ENCODE measurements around the gene HSD11B2. TPM values are rescaled to one million over a fixed set of nuclear protein-coding genes. Genes with fewer than 3 reads are reported as not detected.

HSD11B2 gene
- total and polyA plus RNA-seq, 2 donors (not counting 1 experiment from before 2014, with no cell fraction given), result 0.15 TPM; not detected in 1

DNA sequence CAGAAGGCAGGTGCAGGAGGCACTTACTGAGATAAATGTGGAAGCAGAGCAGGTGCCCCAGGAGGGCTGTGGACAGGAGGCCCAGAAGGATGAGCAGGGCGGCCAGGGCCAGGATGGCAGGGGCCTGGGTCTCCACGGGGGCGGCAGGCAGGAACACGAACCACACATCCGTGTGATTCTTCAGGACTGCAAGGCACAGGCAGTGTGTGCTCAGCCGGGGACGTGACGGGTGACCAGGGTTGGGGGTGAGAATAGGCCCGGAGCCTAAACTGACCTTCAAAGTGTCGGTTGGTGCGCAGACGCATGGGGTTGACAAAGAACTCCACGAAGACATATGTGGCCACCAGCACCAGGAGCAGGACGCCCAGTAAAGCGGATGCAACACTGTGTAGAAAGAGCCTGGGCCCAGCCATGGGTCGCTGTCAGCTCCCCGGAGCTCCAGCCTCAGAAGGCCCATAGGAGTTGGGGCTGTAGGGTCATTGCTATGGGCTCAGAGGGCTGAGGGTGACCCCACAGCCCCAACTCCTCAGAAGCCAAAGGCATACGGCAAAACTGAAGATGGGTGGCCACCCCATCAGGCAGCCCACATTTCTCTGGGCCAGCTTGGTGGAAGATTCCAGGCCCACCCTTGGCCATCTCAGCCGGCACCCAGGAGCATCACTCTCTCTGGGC is 32.2 kb upstream of the HSD11B2 start:
- Histone ChIP-seq H3K4me1 (ENCODE audit: control insufficient read depth, extremely low read depth, insufficient read depth, low read length) (peaks cover 13% of the 10 kb centered on the region), H3K36me3 (ENCODE audit: control insufficient read depth, insufficient read depth, low read length) (no peaks in the 10 kb centered on the region), H3K4me3 (replicated peaks in 1 of 4; ENCODE audit: control extremely low read depth in 1 of 4, insufficient read depth in 1 of 4, low read depth in 3 of 4, low read length in 4 of 4) (no peak overlapping the region), H3K9me3 (ENCODE audit: control insufficient read depth, insufficient read depth, low read depth, low read length) (no peaks in the 10 kb centered on the region), H3K79me2 (ENCODE audit: control insufficient read depth, insufficient read depth, low read length) (no peaks in the 10 kb centered on the region), H3K27ac (ENCODE audit: insufficient read depth, low read length) (no peak overlapping the region), H3K9ac (ENCODE audit: insufficient read depth, low read length) (no peak overlapping the region), H2AFZ (ENCODE audit: low read length) (no peak overlapping the region), H3K27me3 (ENCODE audit: control insufficient read depth, insufficient read depth, low read length) (peaks cover 2% of the 10 kb centered on the region), H4K20me1 (ENCODE audit: control insufficient read depth, extremely low read depth, insufficient read depth, low read length) (no peaks in the 10 kb centered on the region), H3K4me2 (ENCODE audit: extremely low read depth, insufficient read depth, low read length) (no peak overlapping the region)
- DNase-seq (ENCODE audit: low read depth in 2 of 2), result no peak
- no peak for TF ChIP-seq EZH2 (IDR thresholded peaks at IDR 0.05; ENCODE audit: low read length, missing control alignments)

DNA sequence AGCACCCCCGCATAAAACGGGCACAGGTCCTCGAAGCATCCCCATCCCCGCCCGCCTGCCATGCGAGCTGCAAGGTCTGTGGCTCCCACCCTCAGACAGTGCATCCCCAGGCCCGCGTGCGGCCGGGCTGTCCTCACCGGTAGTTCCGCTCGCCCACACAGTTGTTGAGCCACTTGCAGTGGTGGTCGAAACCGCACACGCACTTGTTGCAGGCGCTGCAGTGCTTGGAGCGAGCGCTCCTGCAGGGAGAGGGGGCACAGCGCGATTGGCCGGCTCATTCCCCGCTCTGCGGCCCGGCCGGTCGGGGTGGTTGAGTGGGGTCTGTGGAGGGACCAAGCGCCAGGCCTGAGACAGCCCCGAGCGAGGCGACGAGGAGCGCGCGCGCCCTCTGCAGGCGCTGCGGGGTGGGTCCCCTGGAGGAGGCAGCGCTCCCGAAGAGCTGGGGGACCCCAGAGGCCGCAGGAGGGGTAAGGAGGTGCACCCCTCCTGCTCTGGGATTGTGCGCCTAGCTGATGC is 31.6 kb upstream of the HSD11B2 start:
- H3K4me3 ChIP-seq (replicated peaks in 1 of 4; ENCODE audit: control extremely low read depth in 1 of 4, insufficient read depth in 1 of 4, low read depth in 3 of 4, low read length in 4 of 4), result no peak overlapping the region
- H3K9ac ChIP-seq (ENCODE audit: insufficient read depth, low read length), result no peak overlapping the region
- H3K9me3 ChIP-seq (ENCODE audit: control insufficient read depth, insufficient read depth, low read depth, low read length), result no peaks in the 10 kb centered on the region
- no peaks in the 10 kb centered on the region for H3K36me3 ChIP-seq (ENCODE audit: control insufficient read depth, insufficient read depth, low read length)
- no peaks in the 10 kb centered on the region for H4K20me1 ChIP-seq (ENCODE audit: control insufficient read depth, extremely low read depth, insufficient read depth, low read length)
- peak in 1 of 2 donors; percentile 32 for DNase-seq (ENCODE audit: low read depth in 2 of 2)
- H3K27ac ChIP-seq (ENCODE audit: insufficient read depth, low read length), result no peak overlapping the region
- H2AFZ ChIP-seq (ENCODE audit: low read length), result no peak overlapping the region
- H3K79me2 ChIP-seq (ENCODE audit: control insufficient read depth, insufficient read depth, low read length), result no peaks in the 10 kb centered on the region
- H3K27me3 ChIP-seq (ENCODE audit: control insufficient read depth, insufficient read depth, low read length), result no peaks in the 10 kb centered on the region
- no peak for TF ChIP-seq EZH2 (IDR thresholded peaks at IDR 0.05; ENCODE audit: low read length, missing control alignments)
- TF ChIP-seq, protein P1, sequence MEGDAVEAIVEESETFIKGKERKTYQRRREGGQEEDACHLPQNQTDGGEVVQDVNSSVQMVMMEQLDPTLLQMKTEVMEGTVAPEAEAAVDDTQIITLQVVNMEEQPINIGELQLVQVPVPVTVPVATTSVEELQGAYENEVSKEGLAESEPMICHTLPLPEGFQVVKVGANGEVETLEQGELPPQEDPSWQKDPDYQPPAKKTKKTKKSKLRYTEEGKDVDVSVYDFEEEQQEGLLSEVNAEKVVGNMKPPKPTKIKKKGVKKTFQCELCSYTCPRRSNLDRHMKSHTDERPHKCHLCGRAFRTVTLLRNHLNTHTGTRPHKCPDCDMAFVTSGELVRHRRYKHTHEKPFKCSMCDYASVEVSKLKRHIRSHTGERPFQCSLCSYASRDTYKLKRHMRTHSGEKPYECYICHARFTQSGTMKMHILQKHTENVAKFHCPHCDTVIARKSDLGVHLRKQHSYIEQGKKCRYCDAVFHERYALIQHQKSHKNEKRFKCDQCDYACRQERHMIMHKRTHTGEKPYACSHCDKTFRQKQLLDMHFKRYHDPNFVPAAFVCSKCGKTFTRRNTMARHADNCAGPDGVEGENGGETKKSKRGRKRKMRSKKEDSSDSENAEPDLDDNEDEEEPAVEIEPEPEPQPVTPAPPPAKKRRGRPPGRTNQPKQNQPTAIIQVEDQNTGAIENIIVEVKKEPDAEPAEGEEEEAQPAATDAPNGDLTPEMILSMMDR (conservative IDR thresholded peaks at IDR 0.05 in 1 of 2, IDR thresholded peaks at IDR 0.05 in 1 of 2; ENCODE audit: low read depth in 1 of 2, low read length in 2 of 2), result peak; percentile 62 to 66
- peaks cover 10% of the 10 kb centered on the region for H3K4me1 ChIP-seq (ENCODE audit: control insufficient read depth, extremely low read depth, insufficient read depth, low read length)
- no peak overlapping the region for H3K4me2 ChIP-seq (ENCODE audit: extremely low read depth, insufficient read depth, low read length)

DNA sequence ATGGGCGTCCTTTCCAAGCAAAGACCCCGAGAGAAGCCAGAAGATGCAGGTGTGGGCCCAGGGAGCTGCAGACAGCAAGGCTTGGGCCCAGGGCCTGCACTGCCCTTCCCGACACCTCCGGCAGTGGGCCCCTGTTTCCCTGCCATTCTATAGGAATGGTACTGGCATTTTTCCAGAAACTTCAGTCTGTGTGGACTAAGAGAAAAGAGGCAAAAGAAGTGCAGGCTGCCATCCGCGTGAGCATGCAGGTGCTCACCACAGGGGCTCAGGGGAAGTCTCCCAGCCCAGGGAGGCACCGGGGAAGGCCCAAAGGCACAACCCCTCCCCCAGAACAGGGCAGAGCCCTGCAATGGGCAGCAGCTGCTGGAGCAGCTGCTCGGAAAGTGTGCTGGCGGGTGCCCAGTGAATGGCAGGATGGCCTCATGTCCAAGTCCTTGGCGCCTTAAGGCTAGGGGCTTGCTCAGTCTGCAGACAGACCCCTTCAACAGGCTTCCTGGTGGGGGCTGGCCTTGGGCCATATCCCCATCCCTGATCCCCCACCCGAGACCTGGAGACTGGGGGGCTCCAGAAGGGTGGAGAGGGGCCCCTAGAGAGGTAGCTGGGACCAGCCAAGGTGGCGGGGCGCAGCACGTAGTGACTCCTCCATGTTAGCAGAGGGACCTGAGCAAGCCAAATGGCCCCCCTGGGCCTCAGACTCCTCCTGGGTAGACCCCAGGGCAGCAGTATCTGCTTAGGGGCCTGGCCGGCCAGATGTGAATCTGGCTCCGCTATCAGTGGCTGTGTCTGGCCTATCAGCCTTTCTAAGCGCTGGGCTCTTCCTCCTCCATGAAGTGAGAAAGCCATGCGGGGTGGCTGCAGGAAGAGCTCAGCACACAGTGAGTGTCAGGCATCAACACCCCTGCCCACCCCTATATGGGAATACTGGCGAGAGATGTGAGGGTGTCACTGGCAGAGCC is 30.9 kb upstream of the HSD11B2 start:
- Histone ChIP-seq H3K9ac (ENCODE audit: insufficient read depth, low read length) (no peak overlapping the region), H3K4me1 (ENCODE audit: control insufficient read depth, extremely low read depth, insufficient read depth, low read length) (peaks cover 10% of the 10 kb centered on the region), H3K4me3 (replicated peaks in 1 of 4; ENCODE audit: control extremely low read depth in 1 of 4, insufficient read depth in 1 of 4, low read depth in 3 of 4, low read length in 4 of 4) (no peak overlapping the region), H4K20me1 (ENCODE audit: control insufficient read depth, extremely low read depth, insufficient read depth, low read length) (no peaks in the 10 kb centered on the region), H3K9me3 (ENCODE audit: control insufficient read depth, insufficient read depth, low read depth, low read length) (no peaks in the 10 kb centered on the region), H3K4me2 (ENCODE audit: extremely low read depth, insufficient read depth, low read length) (no peak overlapping the region), H3K36me3 (ENCODE audit: control insufficient read depth, insufficient read depth, low read length) (no peaks in the 10 kb centered on the region), H3K79me2 (ENCODE audit: control insufficient read depth, insufficient read depth, low read length) (no peaks in the 10 kb centered on the region), H3K27ac (ENCODE audit: insufficient read depth, low read length) (no peak overlapping the region), H2AFZ (ENCODE audit: low read length) (no peak overlapping the region), H3K27me3 (ENCODE audit: control insufficient read depth, insufficient read depth, low read length) (no peaks in the 10 kb centered on the region)
- TF ChIP-seq, protein P1 (conservative IDR thresholded peaks at IDR 0.05 in 1 of 2, IDR thresholded peaks at IDR 0.05 in 1 of 2; ENCODE audit: low read depth in 1 of 2, low read length in 2 of 2), result no peak
- no peak for TF ChIP-seq EZH2 (IDR thresholded peaks at IDR 0.05; ENCODE audit: low read length, missing control alignments)
- no peak for DNase-seq (ENCODE audit: low read depth in 2 of 2)

All from fibroblast of lung (primary cell).